ENCODE data around the gene NTRK2. TPM values are rescaled to one million over a fixed set of nuclear protein-coding genes. Genes with fewer than 3 reads are reported as not detected.

The NTRK2 gene
- total RNA-seq, 1 donor from 2014 or later: 3.8 TPM

DNA sequence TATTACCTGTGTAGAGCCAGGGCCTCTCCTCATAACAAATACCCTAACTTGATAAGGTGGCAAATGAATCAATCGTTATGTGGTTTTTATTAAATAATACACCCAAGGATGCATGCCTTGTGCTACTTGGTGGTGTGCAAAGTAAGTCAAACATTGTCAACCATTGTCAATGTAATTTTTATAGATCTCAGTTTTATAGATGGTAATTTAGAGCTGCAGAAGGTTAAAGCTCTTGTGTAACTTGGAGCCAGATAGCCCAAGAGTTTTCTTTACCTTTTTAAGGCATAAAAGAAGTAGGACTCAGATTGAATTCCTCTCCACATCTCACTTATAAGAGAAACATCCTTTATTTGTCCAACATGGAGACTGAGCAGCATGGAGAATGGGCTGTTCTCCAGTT, 304.7 kb downstream of the NTRK2 start:
- peaks cover 14% of the 10 kb centered on the region for H3K27me3 ChIP-seq (ENCODE audit: low read depth)
- H3K4me3 ChIP-seq: no peak overlapping the region
- DNase-seq: no peak
- H3K27ac ChIP-seq (replicated peaks): no peak overlapping the region
- no peaks in the 10 kb centered on the region for H3K36me3 ChIP-seq
- intact Hi-C loops (cut with micrococcal nuclease): no loop called here
- TF ChIP-seq, protein P1, sequence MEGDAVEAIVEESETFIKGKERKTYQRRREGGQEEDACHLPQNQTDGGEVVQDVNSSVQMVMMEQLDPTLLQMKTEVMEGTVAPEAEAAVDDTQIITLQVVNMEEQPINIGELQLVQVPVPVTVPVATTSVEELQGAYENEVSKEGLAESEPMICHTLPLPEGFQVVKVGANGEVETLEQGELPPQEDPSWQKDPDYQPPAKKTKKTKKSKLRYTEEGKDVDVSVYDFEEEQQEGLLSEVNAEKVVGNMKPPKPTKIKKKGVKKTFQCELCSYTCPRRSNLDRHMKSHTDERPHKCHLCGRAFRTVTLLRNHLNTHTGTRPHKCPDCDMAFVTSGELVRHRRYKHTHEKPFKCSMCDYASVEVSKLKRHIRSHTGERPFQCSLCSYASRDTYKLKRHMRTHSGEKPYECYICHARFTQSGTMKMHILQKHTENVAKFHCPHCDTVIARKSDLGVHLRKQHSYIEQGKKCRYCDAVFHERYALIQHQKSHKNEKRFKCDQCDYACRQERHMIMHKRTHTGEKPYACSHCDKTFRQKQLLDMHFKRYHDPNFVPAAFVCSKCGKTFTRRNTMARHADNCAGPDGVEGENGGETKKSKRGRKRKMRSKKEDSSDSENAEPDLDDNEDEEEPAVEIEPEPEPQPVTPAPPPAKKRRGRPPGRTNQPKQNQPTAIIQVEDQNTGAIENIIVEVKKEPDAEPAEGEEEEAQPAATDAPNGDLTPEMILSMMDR (IDR thresholded peaks at IDR 0.05; ENCODE audit: borderline replicate concordance): no peak
- no peaks in the 10 kb centered on the region for H3K9me3 ChIP-seq (replicated peaks)
- H3K4me1 ChIP-seq: no peaks in the 10 kb centered on the region

GRCh38 chr9:84974855-84975254, 305.3 kb downstream of the NTRK2 start:
- DNase-seq: no peak
- TF ChIP-seq, protein P1 (IDR thresholded peaks at IDR 0.05; ENCODE audit: borderline replicate concordance): no peak
- Histone ChIP-seq H3K4me1 (no peaks in the 10 kb centered on the region), H3K36me3 (no peaks in the 10 kb centered on the region), H3K27me3 (ENCODE audit: low read depth) (peaks cover 14% of the 10 kb centered on the region), H3K27ac (replicated peaks) (no peak overlapping the region), H3K9me3 (replicated peaks) (no peaks in the 10 kb centered on the region), H3K4me3 (no peak overlapping the region)
- intact Hi-C loops (cut with micrococcal nuclease): no loop called here

- Histone ChIP-seq H3K4me1 (no peaks in the 10 kb centered on the region), H3K27me3 (ENCODE audit: low read depth) (peaks cover 18% of the 10 kb centered on the region), H3K4me3 (no peak overlapping the region), H3K27ac (replicated peaks) (no peak overlapping the region), H3K9me3 (replicated peaks) (no peaks in the 10 kb centered on the region), H3K36me3 (no peaks in the 10 kb centered on the region)
- no peak for DNase-seq
- intact Hi-C loops (cut with micrococcal nuclease): no loop called here
- TF ChIP-seq, protein P1 (IDR thresholded peaks at IDR 0.05; ENCODE audit: borderline replicate concordance): no peak
These were observed 306.4 kb downstream of the NTRK2 start for GRCh38 chr9:84975926-84976325.

- no peaks in the 10 kb centered on the region for H3K9me3 ChIP-seq (replicated peaks)
- no peak overlapping the region for H3K27ac ChIP-seq (replicated peaks)
- peaks cover 23% of the 10 kb centered on the region for H3K27me3 ChIP-seq (ENCODE audit: low read depth)
- intact Hi-C loops (cut with micrococcal nuclease): no loop called here
- no peaks in the 10 kb centered on the region for H3K36me3 ChIP-seq
- TF ChIP-seq, protein P1 (IDR thresholded peaks at IDR 0.05; ENCODE audit: borderline replicate concordance): no peak
- DNase-seq: no peak
- no peaks in the 10 kb centered on the region for H3K4me1 ChIP-seq
- no peak overlapping the region for H3K4me3 ChIP-seq
These were observed 309.1 kb downstream of the NTRK2 start for GRCh38 chr9:84978661-84979060.

DNA sequence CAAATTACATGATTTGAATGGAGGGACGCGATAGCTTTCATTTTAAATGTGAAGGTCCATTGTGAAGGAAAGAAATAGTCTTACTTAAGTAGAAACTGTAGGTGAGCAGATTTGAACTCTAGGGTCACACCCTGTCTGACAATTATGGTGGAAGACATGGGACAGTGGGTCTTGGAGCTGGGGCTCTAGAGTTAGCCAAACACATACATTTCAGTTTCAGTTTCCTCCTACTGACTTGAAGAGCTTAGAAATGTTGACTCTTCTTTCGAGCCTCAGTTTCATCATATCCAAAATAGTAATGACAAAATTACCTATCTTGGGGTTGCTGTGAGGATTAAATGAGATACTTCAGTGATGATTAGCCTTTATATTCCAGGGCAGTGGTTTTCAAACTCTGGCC, 314.2 kb downstream of the NTRK2 start:
- Histone ChIP-seq H3K9me3 (replicated peaks) (no peaks in the 10 kb centered on the region), H3K27ac (replicated peaks) (no peak overlapping the region), H3K27me3 (ENCODE audit: low read depth) (peaks cover 35% of the 10 kb centered on the region), H3K36me3 (no peaks in the 10 kb centered on the region), H3K4me1 (no peaks in the 10 kb centered on the region), H3K4me3 (no peak overlapping the region)
- intact Hi-C loops (cut with micrococcal nuclease): no loop called here
- TF ChIP-seq, protein P1 (IDR thresholded peaks at IDR 0.05; ENCODE audit: borderline replicate concordance): no peak
- DNase-seq: no peak

GRCh38 chr9:84988621-84989020, 319.1 kb downstream of the NTRK2 start:
- intact Hi-C loops (cut with micrococcal nuclease): no loop called here
- H3K27ac ChIP-seq (replicated peaks): no peak overlapping the region
- TF ChIP-seq, protein P1 (IDR thresholded peaks at IDR 0.05; ENCODE audit: borderline replicate concordance): no peak
- no peak overlapping the region for H3K4me3 ChIP-seq
- H3K27me3 ChIP-seq (ENCODE audit: low read depth): peaks cover 45% of the 10 kb centered on the region
- no peaks in the 10 kb centered on the region for H3K4me1 ChIP-seq
- H3K9me3 ChIP-seq (replicated peaks): no peaks in the 10 kb centered on the region
- H3K36me3 ChIP-seq: no peaks in the 10 kb centered on the region
- no peak for DNase-seq

Measured in left ventricle myocardium inferior (tissue), 1 donor.